HG03571 (cell line): ENCODE data around the gene SRGAP2C.
"Not testable (repeated sequence)": the region's sequence is repeated elsewhere in the genome, so short reads cannot be mapped to it uniquely, and the experiment has no call there.

ENCODE experiments used
- ATAC-seq: cut with Tn5 transposase; IDR thresholded peaks from one replicate; pipeline ENCODE4 v1.9.1; 2021; ENCODE audit not compliant: unreplicated experiment

Gene SRGAP2C

DNA sequence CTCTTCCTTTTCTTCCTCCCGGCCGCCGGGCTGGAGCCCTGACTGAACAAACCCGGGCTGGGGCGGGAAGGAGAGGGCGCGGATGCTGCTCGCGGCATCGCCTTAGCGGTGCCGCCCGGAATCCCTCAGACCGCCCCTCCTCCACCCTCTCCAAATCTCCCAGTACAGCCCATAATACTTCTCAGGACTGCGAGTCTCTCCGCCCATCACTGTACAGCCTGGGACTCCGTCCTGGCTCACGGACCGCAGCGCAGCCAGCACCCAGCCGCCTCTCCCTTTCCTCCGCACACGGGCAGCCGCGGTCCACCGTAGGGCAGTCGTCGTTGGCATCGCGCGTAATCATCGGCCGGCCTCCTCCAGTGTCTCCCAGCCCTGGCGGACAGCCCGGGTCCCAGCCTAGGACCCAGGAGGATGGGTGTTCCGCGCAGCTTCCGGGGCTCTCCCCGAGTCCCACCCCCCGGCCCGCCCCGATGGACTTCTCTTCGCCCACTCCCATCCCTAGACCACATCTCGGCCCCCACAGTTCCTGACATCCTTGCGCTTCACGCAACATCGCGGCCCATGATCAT lies 449 bp downstream of the SRGAP2C start:
- peak; percentile 4 for ATAC-seq

DNA sequence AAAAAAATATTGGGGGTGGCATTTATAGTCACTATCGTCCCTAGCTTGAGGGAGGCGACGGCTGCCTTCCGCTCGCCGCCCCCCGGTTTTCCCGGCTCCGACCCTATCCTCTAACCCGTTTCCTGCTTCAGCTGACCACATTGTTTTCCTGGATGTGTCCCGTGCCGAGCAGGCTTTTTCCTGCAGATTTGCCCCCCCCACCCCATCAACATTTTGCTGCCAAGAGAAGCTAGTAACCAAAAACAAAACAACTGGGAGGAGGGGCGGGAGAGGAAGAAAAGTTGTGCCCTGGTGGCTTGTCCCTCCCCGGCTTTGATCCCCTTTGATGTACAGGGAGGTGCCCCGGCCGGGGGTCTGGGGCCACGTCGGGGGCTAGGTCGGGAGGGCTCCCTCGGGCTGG lies 1.4 kb downstream of the SRGAP2C start:
- ATAC-seq: not testable (repeated sequence)

DNA sequence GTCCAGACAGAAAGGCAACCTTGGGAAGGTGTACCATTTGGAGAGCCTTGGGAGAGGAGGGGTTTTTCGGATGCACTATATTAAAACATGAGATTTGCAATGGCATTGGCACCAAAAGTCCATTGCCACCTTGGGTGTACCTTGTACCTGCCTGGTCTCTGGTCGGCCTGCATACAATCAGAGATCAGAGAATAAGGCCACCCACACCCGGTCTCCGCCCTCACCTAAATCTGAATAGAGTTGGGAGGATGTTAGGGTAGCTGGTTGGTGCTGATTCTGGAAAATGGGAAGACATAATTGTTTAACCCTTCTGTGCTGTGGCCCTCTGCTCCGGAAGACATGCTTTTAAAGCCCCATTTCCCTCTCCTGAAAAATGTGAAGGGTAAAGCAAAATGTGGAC lies 3.1 kb downstream of the SRGAP2C start:
- not testable (repeated sequence) for ATAC-seq

DNA sequence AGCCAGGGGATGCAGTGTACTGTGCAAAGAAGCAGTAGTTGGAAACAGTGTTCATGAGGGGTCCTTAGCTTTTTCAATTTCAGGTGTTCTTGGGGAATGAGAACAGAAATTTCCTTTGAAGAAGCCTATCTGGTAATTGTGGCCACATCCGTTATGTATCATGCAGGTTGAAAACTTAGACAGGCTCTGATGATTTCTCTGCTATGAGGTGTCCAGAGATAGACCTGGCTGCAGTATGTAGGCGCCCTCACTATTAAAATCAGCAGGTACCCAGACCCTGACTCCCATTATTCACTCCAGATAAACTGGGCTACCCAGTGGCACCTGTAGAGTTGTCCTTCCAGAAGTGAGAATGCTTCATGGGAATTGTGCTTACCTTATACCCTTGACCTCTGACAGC lies 7.7 kb downstream of the SRGAP2C start:
- ATAC-seq: not testable (repeated sequence)

DNA sequence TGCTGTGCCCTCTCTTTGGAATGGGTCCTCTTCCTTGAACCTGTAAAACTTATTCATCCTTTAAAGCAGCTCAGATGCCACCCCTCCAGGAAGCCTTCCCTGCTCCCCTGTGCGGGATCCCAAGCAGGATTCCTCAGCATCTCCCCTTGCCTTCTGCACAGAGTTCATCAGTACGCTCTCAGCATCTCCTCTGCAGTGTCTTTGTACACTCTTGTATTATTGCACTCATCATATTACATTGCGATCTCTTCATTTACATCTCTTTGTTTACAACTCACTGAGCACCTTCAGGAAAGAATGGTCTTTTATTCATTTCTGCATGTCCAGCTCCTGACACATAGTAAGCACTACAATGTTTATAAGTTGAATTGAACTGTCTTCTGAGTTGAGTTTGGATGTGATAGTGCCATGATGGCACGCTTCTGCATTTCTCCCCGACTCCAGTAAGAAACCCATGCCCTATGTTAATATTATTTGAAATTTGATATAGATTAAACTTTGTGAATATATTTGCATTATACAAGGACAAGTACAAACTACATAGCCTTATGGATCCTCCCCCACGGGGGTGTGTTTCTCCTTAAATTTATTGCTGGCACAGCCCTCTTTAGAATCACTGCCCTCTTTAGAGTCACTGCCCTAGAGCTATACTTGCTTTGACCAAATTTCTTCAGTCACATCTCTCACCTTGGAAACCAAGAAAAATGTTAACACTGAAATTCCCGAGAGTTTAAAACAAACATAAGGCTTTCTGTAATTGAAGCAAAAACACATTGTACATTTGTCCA lies 12.5 kb downstream of the SRGAP2C start:
- ATAC-seq: not testable (repeated sequence)

DNA sequence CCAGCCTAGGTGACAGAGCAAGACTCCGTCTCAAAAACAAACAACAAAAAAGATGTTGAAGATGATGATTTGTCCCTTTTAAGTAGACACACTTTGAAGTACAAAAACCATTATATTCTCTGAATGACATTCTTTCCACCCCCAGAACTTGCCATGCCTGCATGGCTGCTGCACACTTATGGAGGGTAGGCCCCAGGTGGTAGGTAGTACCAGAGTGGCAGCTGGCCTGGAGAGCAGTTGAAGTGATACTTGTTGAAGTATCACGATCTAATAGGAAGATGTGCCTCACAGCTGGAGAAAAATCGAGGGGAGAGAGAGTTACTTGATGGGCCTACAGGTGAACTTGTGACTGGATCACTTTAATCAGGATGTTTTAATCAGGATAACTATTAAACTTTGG lies 15.0 kb downstream of the SRGAP2C start:
- not testable (repeated sequence) for ATAC-seq

DNA sequence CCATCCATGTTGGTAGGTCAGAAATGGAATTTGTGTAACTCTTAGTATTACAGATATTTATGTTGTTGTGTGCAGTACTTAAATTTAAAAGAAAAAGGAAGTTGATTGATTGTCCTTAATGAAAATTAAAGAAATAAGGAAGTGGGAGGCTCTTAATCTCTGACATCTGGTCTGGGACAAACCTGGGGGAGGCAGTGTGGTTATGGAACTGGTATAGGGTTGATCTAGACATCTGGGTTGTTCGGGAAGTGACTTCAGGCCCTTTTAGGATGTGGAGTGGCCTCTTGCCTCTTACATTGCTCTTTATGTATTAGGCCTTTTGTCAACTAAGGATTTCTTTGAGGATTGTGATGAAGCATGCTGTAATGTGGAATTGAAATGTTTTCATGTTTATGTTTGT lies 15.5 kb downstream of the SRGAP2C start:
- ATAC-seq: not testable (repeated sequence)

DNA sequence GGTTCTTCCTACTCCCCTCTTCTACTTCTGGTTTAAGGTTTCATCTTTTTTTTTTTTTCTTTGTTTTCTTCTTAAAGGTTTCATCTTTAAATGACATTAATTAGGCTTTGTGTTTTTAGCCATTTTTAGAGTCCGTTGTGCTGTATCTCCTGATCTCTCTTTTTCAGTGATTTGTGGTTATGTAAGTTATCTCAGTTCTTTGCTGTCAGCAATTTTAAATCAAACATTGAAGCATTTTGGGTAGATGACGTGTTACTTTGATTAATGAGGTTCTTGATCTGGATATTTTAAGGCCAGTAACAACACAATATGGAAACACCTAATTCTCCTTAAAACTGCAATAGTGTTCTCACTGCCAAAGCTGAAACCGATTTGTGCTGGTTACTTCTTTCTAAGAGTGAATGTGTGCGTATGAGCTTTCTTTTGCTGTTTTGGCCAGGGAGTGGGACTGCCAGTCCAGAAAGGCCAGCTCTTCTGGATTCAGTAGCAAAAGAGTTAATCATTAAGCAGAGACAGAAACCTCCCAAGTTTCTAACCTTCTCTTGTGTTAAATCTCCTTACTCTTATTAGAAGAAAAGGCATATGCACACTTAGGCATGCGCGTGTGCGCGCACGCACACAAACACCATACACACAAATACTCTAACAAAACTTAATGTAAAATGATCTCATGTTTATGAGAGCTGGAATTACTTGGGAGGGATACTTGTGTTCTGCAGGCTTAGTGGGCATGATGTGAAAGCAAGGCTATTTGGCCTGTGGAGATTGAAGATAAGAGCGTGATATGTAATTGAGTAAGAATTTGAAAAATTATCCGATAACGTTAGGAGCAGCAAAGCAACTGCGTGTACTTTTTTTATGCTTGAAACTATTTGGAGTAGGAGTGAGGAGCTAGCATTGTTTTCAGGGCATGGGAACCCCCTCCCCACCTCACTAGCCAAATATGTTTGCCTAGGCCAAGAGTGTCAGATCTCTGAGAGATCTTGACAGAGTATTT lies 16.5 kb downstream of the SRGAP2C start:
- not testable (repeated sequence) for ATAC-seq

DNA sequence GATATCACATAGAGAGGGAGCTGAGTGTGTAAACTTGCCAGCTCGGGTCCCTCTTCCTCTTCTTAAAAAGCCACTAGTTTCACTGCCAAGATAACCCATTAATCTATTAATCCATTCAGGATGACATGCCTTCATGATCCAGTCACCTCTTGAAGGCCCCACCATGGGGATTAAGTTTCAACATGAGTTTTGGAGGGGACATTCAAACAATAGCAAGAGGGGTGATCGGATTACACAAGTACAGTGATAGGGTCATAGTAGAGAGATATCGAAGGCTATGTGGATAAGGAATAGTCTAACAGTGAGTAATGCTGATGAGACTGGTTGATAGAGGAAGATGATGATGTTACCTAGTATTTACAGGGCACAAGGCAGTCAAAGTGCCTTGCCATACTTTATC lies 18.2 kb downstream of the SRGAP2C start:
- not testable (repeated sequence) for ATAC-seq

DNA sequence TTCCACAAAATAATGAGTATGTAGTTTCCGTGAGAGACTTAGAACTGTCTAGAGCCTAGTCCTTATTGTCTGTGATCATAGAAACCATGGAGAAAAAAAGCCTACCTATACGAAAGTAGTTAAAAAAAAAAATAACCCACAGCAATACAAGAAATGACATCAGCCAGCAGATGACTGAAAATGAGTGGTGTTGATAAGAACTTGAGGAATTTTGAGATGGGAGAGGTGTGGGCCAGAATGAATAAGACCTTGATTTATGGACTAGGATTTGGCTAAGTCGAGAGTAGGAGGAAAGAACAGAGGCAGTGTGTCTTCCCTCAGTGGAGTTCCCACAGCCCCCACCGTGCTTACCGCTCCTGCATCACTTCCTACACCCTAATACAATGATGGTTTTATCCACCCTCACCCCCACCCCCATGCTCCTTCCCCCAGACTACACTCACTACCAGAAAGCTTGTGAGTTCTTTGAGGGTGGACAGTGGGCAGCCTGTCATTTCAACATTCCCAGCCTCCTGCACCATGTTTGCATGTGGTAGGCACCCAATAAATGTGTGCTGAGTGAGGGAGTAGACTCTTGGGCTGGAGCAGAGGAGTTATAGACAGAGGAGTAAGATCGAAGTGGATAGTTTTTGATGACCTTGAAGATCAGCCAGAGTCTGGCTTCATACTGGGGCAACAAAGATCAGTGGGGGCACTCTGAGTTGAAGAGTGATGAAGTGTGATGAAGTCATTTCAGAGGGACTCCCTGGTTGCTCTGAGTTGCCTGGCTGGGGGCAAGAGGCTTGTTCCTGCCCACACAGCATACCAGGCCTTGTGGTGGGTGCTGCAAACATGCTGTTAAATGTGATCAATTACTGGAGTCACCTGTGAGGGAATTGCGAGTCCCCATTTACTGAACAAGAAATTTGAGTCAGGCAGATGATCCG lies 21.3 kb downstream of the SRGAP2C start:
- not testable (repeated sequence) for ATAC-seq

DNA sequence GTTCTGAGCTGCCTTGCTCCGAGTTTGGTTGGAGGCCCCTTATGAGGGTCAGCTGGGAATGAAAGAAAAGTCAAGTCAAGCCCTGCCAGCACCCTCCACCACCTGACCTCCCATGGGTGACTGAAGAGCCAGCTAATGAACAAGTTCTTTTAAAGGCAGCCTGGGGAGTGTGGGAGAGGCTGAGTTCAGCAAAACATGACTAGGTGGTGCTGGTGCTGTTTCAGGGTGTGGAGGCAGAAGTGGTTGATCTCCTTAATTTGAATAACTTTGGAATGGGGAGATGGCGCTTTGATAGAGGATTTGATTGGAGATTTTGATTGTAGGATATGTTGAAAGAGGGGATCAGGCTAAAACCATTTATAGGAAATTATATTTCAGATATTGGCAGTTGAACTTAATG lies 22.6 kb downstream of the SRGAP2C start:
- not testable (repeated sequence) for ATAC-seq

DNA sequence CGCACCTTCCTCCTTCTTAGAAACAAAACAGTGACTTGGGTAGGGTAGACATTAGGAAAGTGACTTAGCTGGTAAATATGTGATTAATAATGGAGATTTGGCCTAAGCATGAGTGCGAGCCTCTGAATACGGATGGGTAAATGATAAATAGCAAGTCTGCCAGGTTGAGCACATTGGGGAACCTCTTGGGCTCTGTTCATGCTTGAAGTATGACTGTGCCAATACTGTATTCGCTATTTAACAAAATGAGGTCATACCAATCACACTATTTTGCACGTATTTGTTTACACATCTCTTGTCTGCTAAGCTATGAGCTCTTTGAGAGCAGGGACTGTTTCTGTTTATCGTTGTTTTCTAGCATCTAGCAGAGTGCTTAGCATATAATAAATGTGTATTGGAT lies 23.6 kb downstream of the SRGAP2C start:
- ATAC-seq: not testable (repeated sequence)

DNA sequence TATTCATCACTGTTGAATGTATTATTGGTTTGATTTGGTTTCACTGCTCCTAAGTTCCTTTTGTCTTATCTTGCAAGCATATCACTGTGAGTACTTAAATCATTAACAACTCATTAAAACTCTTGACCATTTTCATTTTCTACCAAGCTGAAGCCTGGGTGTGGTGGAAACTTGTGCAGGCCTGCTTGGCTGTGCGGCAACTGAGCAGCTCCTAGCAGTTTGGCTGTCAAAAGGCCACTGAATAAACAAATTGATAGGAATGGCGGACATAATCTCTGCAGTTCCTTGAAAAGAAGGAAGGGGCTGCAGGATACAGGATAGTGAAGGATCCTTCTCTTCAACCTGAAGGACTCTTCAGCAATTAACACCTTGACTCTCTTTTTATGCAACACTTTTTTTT lies 26.0 kb downstream of the SRGAP2C start:
- not testable (repeated sequence) for ATAC-seq

DNA sequence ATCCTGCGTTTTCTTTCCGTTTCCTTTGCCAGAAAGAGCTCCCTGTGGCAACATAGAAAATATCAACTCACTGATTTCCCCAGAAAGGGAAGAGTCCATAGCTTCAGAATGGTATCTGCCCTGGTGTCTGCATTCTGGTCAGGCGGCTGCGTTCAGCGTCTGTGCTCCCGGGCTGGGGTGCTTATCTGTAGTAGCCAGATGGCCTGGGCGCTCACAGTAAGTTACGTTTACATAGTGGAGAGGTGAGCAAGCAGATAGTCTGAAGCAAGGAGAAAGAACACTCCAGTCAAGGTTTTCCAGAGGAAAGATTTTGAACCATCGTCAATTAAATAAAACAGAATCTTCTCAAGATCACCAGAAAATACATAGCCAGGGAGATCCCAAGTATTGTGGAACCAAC lies 28.7 kb downstream of the SRGAP2C start:
- not testable (repeated sequence) for ATAC-seq

DNA sequence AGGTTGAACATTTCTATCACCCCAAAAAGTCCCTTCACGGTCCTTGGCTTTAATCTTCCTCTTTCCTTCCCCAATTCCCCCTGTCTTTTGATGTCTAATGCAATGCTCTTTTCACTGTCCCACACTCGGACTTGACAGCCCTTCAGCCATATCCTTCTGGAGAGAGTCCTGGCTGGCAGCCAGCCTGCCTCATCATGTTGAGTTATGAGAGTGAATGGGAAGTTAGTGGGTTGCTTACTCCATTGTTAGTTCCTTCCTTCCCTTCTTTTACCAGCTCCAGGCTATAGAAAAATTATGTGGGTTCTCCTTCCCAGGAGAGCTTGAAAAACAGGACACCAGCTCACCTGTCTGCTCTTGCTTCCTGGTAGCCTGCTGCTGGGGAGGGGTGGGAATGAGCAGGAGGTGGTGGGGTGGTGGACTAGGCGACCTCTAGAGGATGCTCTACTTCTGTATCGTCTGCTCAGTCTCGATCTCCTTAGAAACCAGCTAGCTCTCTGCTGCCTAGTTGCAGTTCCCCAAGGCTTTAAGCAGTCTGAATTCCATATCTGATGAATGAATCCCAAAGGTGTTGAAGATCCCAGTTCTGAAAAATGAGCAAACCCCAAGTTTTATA lies 29.9 kb downstream of the SRGAP2C start:
- ATAC-seq: not testable (repeated sequence)

DNA sequence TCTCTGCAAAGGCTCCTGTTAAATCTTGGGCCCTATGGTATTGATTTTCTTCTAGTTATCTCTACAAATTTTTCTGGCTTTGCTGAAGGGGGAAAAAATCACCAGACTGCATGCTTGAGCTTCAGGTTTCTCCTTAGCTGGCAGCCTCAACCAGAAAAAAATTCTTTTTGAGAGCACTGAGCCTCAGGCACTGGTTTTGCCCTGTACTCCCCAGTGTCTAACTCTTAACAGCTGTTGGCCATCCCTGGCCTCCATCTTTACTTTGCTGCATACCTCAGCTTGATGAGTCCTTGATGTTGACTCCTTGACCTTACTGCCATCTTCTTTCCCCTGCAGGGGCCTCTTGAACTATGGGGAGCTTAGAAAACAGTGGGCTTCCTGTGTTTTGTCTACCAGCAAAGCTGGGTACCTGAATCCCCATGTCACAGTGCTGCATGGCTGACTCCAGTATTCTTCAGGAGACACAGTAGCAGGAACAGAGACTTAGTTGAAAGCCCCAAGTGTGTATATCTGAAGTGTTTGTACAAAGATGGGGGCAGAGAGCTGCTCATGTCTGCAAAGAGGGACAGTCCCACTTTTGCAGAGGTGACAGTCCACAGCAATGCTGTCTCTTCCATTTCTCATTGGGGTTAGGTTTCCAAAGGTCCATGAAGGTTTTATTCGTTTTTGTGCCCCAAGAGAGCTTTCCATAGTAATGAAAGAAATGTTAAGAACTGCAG lies 31.1 kb downstream of the SRGAP2C start:
- not testable (repeated sequence) for ATAC-seq

DNA sequence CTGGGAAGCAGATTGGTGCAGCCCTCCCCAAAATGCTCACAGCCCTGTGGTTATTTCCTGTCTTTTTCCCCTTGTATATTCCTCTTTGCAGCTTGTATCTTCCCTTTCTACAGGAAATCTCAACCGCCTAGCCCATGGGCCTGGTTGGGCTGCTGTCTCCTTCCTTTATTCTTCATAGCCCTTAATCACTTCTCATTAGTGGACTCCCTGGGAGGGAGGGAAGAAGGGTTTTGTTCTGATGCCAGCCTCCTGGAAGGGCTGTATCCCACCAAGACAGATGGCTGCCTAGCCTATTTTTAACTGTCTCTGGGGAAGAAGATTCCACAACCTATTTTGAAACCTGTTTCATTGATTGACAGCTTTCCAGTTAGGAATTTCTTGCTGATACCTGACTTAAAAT lies 31.9 kb downstream of the SRGAP2C start:
- ATAC-seq: not testable (repeated sequence)

DNA sequence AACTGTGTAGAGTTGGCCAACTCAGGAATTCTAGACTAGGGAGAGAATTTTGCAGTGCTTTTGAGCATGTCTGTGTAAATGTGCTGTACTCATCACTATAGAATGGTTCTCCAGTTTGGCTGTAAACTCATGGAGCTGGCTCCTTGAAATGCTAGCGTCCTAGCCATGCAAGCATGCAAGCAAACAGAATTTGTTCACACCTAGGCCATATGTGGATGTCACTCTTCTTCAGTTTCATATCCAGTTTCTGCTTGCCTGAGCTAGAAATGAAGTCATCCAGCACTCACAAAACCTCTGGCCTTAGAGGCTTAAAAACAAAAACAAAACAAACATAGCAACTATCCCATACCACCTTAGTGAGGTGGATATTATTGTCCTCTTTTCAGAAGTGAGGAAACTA lies 37.0 kb downstream of the SRGAP2C start:
- ATAC-seq: not testable (repeated sequence)

DNA sequence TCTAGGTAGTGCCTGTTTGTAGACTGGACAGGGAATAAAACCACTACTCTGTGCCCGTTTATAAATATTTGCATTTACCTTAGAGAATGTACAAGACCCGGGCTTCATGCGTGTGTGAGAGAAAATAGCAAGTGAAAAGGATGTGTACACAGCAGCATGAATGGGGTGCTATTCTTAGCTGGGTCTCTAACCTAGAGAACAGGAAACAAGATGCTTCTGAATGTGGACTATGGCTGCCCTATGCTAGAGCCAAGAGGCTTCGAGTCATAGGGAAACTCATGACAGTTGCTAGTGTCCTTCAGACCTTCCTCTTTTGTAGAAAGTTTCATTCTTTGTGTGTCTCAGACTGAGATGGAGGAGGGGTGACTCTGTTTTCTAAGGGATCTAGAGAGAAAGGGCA lies 39.9 kb downstream of the SRGAP2C start:
- peak; percentile 98 for ATAC-seq
